Measurements from ENCODE around the gene NRN1L. TPM values are rescaled to one million over a fixed set of nuclear protein-coding genes. Genes with fewer than 3 reads are reported as not detected.

The NRN1L gene
- total RNA-seq, 1 experiment from 2014 or later: 0.58 TPM

DNA sequence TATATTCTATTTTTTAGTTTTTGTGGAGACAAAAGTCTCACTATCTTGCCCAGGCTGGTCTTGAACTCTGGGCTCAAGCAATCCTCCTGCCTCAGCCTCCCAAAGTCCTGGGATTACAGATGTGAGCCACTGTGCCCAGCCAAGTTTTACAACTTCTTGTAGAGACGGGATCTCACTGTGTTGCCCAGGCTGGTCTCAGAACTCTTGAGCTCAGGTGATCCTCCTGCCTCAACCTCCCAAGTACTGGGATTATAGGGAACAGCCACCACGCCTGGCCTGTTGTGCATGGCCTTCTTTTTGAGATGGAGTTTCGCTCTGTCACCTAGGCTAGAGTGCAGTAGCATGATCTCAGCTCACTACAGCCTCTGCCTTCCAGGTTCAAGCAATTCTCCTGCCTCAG, 31.0 kb upstream of the NRN1L start:
- CTCF ChIA-PET: no interaction called here
- BruUV-seq (replicated peaks): no TSS peak
- TF ChIP-seq, protein P1, sequence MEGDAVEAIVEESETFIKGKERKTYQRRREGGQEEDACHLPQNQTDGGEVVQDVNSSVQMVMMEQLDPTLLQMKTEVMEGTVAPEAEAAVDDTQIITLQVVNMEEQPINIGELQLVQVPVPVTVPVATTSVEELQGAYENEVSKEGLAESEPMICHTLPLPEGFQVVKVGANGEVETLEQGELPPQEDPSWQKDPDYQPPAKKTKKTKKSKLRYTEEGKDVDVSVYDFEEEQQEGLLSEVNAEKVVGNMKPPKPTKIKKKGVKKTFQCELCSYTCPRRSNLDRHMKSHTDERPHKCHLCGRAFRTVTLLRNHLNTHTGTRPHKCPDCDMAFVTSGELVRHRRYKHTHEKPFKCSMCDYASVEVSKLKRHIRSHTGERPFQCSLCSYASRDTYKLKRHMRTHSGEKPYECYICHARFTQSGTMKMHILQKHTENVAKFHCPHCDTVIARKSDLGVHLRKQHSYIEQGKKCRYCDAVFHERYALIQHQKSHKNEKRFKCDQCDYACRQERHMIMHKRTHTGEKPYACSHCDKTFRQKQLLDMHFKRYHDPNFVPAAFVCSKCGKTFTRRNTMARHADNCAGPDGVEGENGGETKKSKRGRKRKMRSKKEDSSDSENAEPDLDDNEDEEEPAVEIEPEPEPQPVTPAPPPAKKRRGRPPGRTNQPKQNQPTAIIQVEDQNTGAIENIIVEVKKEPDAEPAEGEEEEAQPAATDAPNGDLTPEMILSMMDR (conservative IDR thresholded peaks at IDR 0.05; ENCODE audit: low read depth, low read length): no peak
- TF ChIP-seq EZH2 (IDR thresholded peaks at IDR 0.05; ENCODE audit: borderline replicate concordance, low read depth, low read length, poor library complexity, severe bottlenecking): no peak

GRCh38 chr16:67855789-67856188, 28.9 kb upstream of the NRN1L start:
- POLR2A ChIA-PET (ENCODE audit: low non-redundant PET): interaction anchor here (0.7 kb wide), 1 partner anchor 1181 kb away, joined by 16 read pairs; no protein-coding TSS in a partner anchor
- DNase-seq (ENCODE audit: low spot score): no peak
- no peak for TF ChIP-seq EZH2 (IDR thresholded peaks at IDR 0.05; ENCODE audit: borderline replicate concordance, low read depth, low read length, poor library complexity, severe bottlenecking)
- TF ChIP-seq, protein P1 (conservative IDR thresholded peaks at IDR 0.05; ENCODE audit: low read depth, low read length): no peak
- no TSS peak for BruUV-seq (replicated peaks)
- Histone ChIP-seq H3K4me1 (ENCODE audit: insufficient read depth, low read length, poor library complexity, severe bottlenecking) (no peaks in the 10 kb centered on the region), H3K27ac (ENCODE audit: low read depth, low read length, poor library complexity, severe bottlenecking) (no peak overlapping the region), H3K9me3 (ENCODE audit: low read depth, low read length, poor library complexity, severe bottlenecking) (no peaks in the 10 kb centered on the region), H3K27me3 (replicated peaks; ENCODE audit: insufficient read depth, low read depth, low read length, poor library complexity) (no peaks in the 10 kb centered on the region), H3K4me3 (ENCODE audit: low read depth, low read length, poor library complexity, severe bottlenecking) (no peak overlapping the region), H3K36me3 (ENCODE audit: insufficient read depth, low read length, poor library complexity, severe bottlenecking) (peaks cover 4% of the 10 kb centered on the region)
- CTCF ChIA-PET: no interaction called here
- intact Hi-C loops (cut with micrococcal nuclease; ENCODE audit: unreplicated experiment): no loop called here

More for the DNA sequence above, 31.0 kb upstream of the NRN1L start:
- Histone ChIP-seq H3K4me1 (ENCODE audit: insufficient read depth, low read length, poor library complexity, severe bottlenecking) (no peaks in the 10 kb centered on the region), H3K4me3 (ENCODE audit: low read depth, low read length, poor library complexity, severe bottlenecking) (no peak overlapping the region), H3K27me3 (replicated peaks; ENCODE audit: insufficient read depth, low read depth, low read length, poor library complexity) (no peaks in the 10 kb centered on the region), H3K9me3 (ENCODE audit: low read depth, low read length, poor library complexity, severe bottlenecking) (no peaks in the 10 kb centered on the region), H3K27ac (ENCODE audit: low read depth, low read length, poor library complexity, severe bottlenecking) (no peak overlapping the region), H3K36me3 (ENCODE audit: insufficient read depth, low read length, poor library complexity, severe bottlenecking) (no peaks in the 10 kb centered on the region)
- DNase-seq (ENCODE audit: low spot score): no peak
- intact Hi-C loops (cut with micrococcal nuclease; ENCODE audit: unreplicated experiment): no loop called here
- POLR2A ChIA-PET (ENCODE audit: low non-redundant PET): no interaction called here

- H3K27ac ChIP-seq (ENCODE audit: low read depth, low read length, poor library complexity, severe bottlenecking): no peak overlapping the region
Measured at GRCh38 chr16:67856927-67857546, 27.6 kb upstream of the NRN1L start.

More at GRCh38 chr16:67856927-67857546, 27.6 kb upstream of the NRN1L start:
- CTCF ChIA-PET: no interaction called here
- POLR2A ChIA-PET (ENCODE audit: low non-redundant PET): no interaction called here
- Histone ChIP-seq H3K27me3 (replicated peaks; ENCODE audit: insufficient read depth, low read depth, low read length, poor library complexity) (no peaks in the 10 kb centered on the region), H3K9me3 (ENCODE audit: low read depth, low read length, poor library complexity, severe bottlenecking) (no peaks in the 10 kb centered on the region), H3K4me1 (ENCODE audit: insufficient read depth, low read length, poor library complexity, severe bottlenecking) (no peaks in the 10 kb centered on the region), H3K4me3 (ENCODE audit: low read depth, low read length, poor library complexity, severe bottlenecking) (no peak overlapping the region), H3K36me3 (ENCODE audit: insufficient read depth, low read length, poor library complexity, severe bottlenecking) (peaks cover 6% of the 10 kb centered on the region)
- no TSS peak for BruUV-seq (replicated peaks)
- no peak for DNase-seq (ENCODE audit: low spot score)
- TF ChIP-seq, protein P1 (conservative IDR thresholded peaks at IDR 0.05; ENCODE audit: low read depth, low read length): no peak
- intact Hi-C loops (cut with micrococcal nuclease; ENCODE audit: unreplicated experiment): no loop called here
